IgD-negative memory B cell (primary cell): Measurements from ENCODE around the gene CIAO3. TPM values are rescaled to one million over a fixed set of nuclear protein-coding genes. Genes with fewer than 3 reads are reported as not detected.
"Not testable (repeated sequence)": the region's sequence is repeated elsewhere in the genome, so short reads cannot be mapped to it uniquely, and the experiment has no call there.

Experiments used
- H3K27ac Mint-ChIP-seq, 3 donors: one replicate each; pipeline ENCODE4 v1.8.0; 2020 to 2022; ENCODE audit warnings: mild to moderate bottlenecking in 3 of 3, mixed read lengths in 3 of 3, moderate library complexity in 1 of 3
- H3K27me3 Mint-ChIP-seq: one replicate; pipeline ENCODE4 v1.8.0; 2021; ENCODE audit warnings: mixed read lengths
- H3K36me3 Mint-ChIP-seq: one replicate; pipeline ENCODE4 v1.8.0; 2020; ENCODE audit warnings: mild to moderate bottlenecking, mixed read lengths
- H3K4me1 Mint-ChIP-seq, 3 donors: one replicate each; pipeline ENCODE4 v1.8.0; 2020 to 2022; ENCODE audit warnings: mixed read lengths in 3 of 3, mild to moderate bottlenecking in 1 of 3
- H3K4me3 Mint-ChIP-seq, 4 donors: one replicate each; pipeline ENCODE4 v1.8.0; 2020 to 2022; ENCODE audit warnings: mild to moderate bottlenecking in 4 of 4, mixed read lengths in 4 of 4, moderate library complexity in 3 of 4
- H3K9me3 Mint-ChIP-seq, 3 donors: one replicate each; pipeline ENCODE4 v1.8.0; 2020 to 2021; ENCODE audit warnings: mixed read lengths in 3 of 3, mild to moderate bottlenecking in 1 of 3
- polyA plus RNA-seq: library from polyadenylated mRNA; unstranded; fragments of 300-500 nt; fragmentation: Illumina TruSeq; gene quantifications from one replicate; pipeline ENCODE4 v1.2.3, GENCODE V29; 2021

CIAO3 gene
- polyA plus RNA-seq, 1 donor from 2014 or later: 29.4 TPM

DNA sequence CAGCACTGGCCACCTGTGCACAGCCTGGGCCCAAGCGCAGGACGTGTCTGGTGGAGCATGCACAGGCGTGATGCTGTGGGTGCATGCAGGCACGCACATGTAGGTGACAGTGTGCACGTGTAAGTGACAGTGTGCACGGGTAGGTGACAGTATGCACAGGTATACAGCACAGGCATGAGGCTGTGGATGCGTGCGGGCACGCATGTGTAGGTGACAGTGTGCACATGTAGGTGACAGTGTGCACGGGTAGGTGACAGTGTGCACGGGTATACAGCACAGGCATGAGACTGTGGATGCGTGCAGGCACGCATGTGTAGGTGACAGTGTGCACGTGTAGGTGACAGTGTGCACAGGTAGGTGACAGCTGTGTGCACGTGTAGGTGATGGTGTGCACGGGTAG, 39.5 kb upstream of the CIAO3 start:
- Mint-ChIP-seq H3K4me1 (peaks cover 0 to 6% (median 0%) of the 10 kb centered on the region in 3 donors), H3K27ac (no peak overlapping the region), H3K27me3 (peaks cover 9% of the 10 kb centered on the region), H3K9me3 (no peaks in the 10 kb centered on the region), H3K4me3 (no peak overlapping the region), H3K36me3 (no peaks in the 10 kb centered on the region)

DNA sequence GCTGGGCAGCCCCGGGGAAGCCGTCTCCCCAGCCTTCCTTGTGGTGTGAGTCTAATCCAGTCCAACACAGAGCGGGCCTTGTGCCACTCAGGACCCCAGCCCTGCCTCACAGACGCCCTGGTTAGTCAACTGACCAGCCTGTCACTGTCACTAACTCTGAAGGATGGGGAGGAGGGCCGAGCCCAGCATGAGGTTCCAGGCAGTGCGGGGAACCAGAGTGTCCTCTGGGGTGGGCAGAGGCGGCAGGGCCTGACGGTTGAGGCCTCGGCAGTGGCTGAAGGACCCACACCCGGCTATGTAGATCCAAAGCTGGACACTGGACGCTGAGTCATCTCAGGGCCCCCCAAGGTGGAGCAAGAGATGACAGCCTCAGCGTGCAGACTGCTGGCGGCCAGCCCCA, 38.8 kb upstream of the CIAO3 start:
- peaks cover 0 to 2% (median 0%) of the 10 kb centered on the region in 3 donors for H3K4me1 Mint-ChIP-seq
- no peak overlapping the region for H3K4me3 Mint-ChIP-seq
- H3K27ac Mint-ChIP-seq: no peak overlapping the region
- H3K36me3 Mint-ChIP-seq: no peaks in the 10 kb centered on the region
- peaks cover 9% of the 10 kb centered on the region for H3K27me3 Mint-ChIP-seq
- no peaks in the 10 kb centered on the region for H3K9me3 Mint-ChIP-seq

DNA sequence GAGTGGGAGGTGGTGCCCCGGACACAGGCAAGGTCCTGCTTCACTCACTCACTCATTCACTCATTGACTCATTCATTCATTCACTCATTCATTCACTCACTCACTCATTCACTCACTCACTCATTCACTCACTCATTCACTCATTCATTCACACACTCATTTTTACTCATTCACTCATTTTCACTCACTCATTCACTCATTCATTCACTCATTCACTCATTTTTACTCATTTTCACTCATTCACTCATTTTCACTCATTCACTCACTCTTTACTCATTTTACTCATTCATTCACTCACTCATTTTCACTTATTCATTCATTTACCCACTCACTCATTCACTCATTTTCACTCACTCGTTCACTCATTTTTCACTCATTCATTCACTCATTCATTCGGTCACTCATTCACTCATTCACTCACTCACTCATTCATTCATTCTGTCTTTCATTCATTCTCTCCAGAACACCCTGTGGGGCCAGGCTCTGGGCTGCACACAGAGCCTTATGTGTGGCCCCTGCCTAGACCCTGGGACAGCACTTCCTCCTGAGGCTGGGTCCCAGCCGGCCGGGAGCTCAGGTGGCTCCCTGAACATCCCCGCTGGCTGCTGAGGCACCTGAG, 38.2 kb upstream of the CIAO3 start:
- Mint-ChIP-seq H3K9me3 (no peaks in the 10 kb centered on the region), H3K27me3 (peaks cover 9% of the 10 kb centered on the region), H3K27ac (no peak overlapping the region), H3K4me1 (peaks cover 0 to 2% (median 0%) of the 10 kb centered on the region in 3 donors), H3K4me3 (no peak overlapping the region), H3K36me3 (no peaks in the 10 kb centered on the region)

DNA sequence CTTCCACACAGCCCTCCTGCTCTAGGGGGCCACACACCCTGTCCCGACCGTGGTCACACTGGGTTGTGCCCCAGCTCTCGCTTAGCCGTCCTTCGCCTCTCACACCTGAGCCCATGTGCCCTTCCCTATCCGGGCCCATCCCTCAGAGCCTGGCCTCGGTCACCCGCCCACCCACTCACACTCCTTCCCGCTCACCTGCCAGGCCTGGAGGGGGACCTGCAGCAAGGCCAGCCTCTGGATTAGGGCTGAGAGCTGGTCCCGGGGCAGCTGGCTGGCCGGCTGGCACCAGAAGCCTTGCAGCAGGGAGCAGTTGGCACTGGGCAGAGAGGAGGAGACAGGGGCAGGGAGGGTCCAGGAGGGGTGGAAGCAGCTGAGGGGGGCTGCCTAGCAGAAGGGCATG, 37.6 kb upstream of the CIAO3 start:
- Mint-ChIP-seq H3K27me3 (peaks cover 9% of the 10 kb centered on the region), H3K4me3 (no peak overlapping the region), H3K4me1 (peaks cover 0 to 2% (median 0%) of the 10 kb centered on the region in 3 donors), H3K9me3 (no peaks in the 10 kb centered on the region), H3K27ac (no peak overlapping the region), H3K36me3 (no peaks in the 10 kb centered on the region)

DNA sequence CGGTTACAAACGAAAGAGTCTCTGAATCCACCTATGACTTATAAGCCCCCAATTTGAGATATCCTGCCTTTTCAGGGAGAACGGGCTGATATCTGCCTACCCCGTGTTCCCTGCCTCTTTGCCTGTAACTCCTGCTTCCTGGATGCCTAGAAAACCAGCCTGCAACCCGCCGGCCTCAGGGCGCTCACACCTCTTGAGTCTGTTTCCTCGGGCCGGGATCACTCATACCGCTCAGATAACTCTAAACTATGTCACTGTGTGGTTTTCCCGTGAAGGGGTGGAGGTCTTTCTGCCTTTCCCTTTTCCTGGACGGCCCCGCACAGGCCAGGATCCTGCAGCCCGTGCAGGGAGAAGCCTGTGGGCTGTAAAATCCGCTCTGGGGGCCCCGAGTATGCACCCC, 37.0 kb upstream of the CIAO3 start:
- H3K36me3 Mint-ChIP-seq: no peaks in the 10 kb centered on the region
- peaks cover 9% of the 10 kb centered on the region for H3K27me3 Mint-ChIP-seq
- no peaks in the 10 kb centered on the region for H3K9me3 Mint-ChIP-seq
- no peak overlapping the region for H3K27ac Mint-ChIP-seq
- H3K4me3 Mint-ChIP-seq: peak overlapping the region in 1 of 4 donors; percentile 78
- H3K4me1 Mint-ChIP-seq: peaks cover 0 to 2% (median 0%) of the 10 kb centered on the region in 3 donors

DNA sequence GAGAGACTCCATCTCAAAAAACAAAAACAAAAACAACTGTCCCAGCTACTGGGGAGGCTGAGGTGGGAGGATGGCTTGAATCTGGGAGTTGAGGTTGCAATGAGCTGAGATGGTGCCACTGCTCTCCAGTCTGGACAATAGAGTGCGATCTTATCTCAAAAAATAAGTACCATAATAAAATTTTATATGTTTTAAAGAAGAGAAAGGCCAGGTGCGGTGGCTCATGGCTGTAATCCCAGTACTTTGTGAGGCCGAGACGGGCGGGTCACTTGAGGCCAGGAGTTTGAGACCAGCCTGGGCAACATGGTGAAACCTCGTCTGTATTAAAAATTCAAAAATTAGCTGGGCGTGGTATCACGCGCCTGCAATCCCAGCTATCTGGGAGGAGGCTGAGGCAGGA, 36.0 kb upstream of the CIAO3 start:
- H3K4me3 Mint-ChIP-seq: no peak overlapping the region
- H3K4me1 Mint-ChIP-seq: peaks cover 0 to 2% (median 0%) of the 10 kb centered on the region in 3 donors
- H3K9me3 Mint-ChIP-seq: no peaks in the 10 kb centered on the region
- H3K27ac Mint-ChIP-seq: no peak overlapping the region
- peaks cover 9% of the 10 kb centered on the region for H3K27me3 Mint-ChIP-seq
- no peaks in the 10 kb centered on the region for H3K36me3 Mint-ChIP-seq

DNA sequence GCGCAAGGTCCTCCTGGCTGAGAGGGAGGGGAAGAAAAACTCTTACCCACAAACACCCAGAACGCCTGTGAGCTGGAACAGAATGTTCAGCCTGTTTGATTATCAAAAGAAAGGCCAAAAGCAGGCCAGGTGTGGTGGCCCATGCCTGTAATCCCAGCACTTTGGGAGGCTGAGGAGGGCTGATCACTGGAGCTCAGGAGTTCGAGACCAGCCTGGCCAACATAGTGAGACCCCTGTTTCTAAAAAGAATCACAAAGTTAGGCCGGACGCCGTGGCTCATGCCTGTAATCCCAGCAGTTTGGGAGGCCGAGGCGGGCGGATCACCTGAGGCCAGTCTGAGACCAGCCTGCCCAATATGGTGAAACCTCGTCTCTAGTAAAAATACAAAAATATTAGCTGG, 35.5 kb upstream of the CIAO3 start:
- not testable (repeated sequence) for H3K4me3 Mint-ChIP-seq, H3K27ac Mint-ChIP-seq, H3K4me1 Mint-ChIP-seq, H3K9me3 Mint-ChIP-seq, H3K36me3 Mint-ChIP-seq, H3K27me3 Mint-ChIP-seq

DNA sequence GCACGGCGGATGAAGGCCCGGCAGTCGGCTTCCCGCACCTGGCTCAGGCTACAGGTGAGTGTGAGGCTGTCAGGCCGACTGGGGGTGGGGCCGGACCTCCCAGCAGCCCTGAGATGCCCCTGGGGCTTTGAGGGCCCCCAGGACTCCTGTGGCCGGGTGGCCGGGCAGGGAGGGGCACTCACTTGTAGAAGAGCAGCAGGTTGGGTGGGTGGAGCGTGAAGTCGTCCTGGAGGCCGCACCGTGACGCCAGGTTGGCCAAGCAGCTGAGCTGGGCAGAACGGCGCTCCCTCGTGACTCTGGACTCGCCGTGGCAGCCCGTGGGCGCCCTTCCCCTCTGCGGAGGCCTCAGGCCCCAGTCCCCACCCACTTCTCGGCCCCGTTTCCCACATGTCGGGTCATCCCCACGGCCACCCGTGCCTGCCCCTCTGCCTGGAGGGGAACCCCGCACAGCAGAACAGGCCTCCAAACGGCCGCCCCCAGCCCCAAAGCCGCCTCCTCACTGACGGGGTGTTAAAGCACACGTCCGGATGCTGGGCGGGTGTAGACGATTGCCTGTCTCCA, 34.5 kb upstream of the CIAO3 start:
- no peak overlapping the region for H3K27ac Mint-ChIP-seq
- H3K9me3 Mint-ChIP-seq: no peaks in the 10 kb centered on the region
- H3K4me3 Mint-ChIP-seq: no peak overlapping the region
- H3K27me3 Mint-ChIP-seq: peaks cover 7% of the 10 kb centered on the region
- H3K36me3 Mint-ChIP-seq: no peaks in the 10 kb centered on the region
- peaks cover 0 to 2% (median 0%) of the 10 kb centered on the region in 3 donors for H3K4me1 Mint-ChIP-seq

DNA sequence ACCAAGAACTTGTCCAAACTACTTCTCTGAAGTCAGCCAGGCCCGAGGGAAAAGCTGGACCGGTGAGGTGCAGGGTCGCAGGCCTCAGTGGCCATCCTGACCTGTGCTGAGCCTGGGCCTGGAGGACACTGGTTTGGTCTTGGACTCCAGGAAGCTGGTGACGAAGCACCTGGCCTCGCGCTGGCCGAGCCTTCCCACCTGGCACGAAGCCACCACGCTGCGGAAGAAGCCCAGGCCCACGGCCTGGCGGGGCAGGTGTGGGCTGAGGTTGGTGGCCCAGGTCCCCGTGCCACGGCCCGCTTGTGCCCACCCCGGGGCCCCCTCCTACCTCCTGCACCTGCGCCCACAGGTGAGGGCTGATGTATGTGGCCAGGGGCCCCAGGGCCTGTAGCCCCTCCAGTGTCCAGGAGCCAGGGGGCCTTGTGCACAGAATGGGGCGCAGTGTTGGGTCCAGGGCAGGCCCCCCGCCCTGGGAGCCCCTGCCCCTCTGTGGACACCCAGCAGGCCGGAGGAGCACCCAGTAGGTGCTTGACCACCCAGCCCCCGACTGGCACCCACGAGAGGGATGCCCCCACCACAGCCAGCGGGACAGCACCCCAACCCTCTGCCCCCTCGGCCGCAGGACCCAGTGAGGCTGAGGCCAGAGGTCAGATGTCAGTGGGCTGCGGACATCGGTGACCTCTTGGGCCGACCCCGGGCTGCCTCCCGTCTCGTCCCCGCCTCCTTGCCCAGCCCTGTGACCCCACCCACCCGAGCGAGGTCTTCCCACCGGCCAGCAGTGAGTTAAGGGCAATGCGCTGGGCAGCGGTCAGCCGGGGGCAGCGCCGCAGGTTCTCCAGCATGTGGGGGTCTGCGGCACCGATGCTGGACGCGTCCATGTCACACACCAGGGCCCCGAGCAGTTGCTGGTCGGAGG, 33.5 kb upstream of the CIAO3 start:
- Mint-ChIP-seq H3K4me1 (peaks cover 0 to 2% (median 0%) of the 10 kb centered on the region in 3 donors), H3K27me3 (peaks cover 7% of the 10 kb centered on the region), H3K36me3 (no peaks in the 10 kb centered on the region), H3K4me3 (no peak overlapping the region), H3K9me3 (no peaks in the 10 kb centered on the region), H3K27ac (no peak overlapping the region)

DNA sequence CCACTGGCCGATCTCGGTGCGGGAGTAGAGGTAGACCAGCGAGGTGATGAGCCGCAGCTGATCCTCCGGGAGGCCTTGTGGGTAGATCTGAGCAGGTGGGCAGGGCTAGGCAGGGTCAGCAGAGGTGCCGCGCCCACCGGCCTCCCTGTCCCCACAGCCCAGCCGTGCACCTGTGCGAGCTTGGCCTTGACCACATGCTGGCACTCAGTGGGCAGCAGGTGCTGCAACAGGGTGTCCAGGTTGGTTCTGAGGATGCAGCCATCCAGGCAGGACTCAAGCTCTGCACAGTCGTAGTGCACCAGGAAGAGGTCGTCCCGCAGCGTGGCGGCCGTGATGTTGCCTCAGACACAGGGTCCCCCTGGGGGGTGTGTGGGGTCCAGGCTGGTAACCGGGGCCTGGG, 32.2 kb upstream of the CIAO3 start:
- H3K27me3 Mint-ChIP-seq: peaks cover 6% of the 10 kb centered on the region
- no peak overlapping the region for H3K4me3 Mint-ChIP-seq
- peaks cover 0 to 2% (median 0%) of the 10 kb centered on the region in 3 donors for H3K4me1 Mint-ChIP-seq
- no peak overlapping the region for H3K27ac Mint-ChIP-seq
- no peaks in the 10 kb centered on the region for H3K36me3 Mint-ChIP-seq
- H3K9me3 Mint-ChIP-seq: no peaks in the 10 kb centered on the region

DNA sequence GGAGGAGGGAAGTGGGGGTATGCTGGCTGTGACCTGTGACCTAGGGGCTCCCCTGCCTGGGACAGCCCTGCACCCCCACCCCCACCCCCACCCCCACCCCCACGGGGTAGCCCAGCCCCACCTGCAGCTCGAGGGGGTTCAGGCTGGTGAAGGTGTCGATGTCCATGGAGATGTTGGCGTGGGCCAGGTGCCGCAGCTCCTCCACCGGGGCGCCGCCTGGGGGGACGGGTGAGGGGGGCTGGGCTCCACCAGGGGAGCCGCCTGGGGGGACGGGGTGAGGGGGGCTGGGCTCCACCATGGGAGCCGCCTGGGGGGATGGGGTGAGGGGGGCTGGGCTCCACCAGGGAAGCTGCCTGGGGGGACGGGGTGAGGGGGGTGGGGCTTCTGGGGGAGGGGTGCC, 29.6 kb upstream of the CIAO3 start:
- Mint-ChIP-seq H3K4me1 (no peaks in the 10 kb centered on the region), H3K9me3 (no peaks in the 10 kb centered on the region), H3K27ac (no peak overlapping the region), H3K36me3 (no peaks in the 10 kb centered on the region), H3K4me3 (no peak overlapping the region), H3K27me3 (no peaks in the 10 kb centered on the region)

DNA sequence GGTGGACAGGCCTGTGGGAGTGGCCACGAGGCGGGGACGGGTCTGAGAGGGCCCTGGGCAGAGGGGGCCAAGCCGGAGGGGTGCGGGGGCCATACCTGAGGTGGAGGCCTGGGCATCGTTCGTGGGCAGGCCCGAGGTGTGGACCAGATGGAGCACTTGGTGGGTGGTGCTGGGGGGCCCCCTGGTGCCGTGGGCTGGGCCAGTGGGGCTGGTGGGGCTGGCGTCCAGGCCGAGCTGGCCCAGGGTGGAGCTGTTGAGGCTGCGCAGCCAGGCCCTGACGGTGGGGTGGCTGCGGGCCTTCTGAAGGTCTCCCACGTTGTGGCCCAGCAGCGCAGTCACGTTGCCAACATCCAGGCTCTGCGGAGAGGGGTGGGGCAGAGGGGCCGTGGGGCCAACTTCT, 29.1 kb upstream of the CIAO3 start:
- Mint-ChIP-seq H3K36me3 (no peaks in the 10 kb centered on the region), H3K9me3 (no peaks in the 10 kb centered on the region), H3K27ac (no peak overlapping the region), H3K4me3 (no peak overlapping the region), H3K27me3 (no peaks in the 10 kb centered on the region), H3K4me1 (no peaks in the 10 kb centered on the region)

DNA sequence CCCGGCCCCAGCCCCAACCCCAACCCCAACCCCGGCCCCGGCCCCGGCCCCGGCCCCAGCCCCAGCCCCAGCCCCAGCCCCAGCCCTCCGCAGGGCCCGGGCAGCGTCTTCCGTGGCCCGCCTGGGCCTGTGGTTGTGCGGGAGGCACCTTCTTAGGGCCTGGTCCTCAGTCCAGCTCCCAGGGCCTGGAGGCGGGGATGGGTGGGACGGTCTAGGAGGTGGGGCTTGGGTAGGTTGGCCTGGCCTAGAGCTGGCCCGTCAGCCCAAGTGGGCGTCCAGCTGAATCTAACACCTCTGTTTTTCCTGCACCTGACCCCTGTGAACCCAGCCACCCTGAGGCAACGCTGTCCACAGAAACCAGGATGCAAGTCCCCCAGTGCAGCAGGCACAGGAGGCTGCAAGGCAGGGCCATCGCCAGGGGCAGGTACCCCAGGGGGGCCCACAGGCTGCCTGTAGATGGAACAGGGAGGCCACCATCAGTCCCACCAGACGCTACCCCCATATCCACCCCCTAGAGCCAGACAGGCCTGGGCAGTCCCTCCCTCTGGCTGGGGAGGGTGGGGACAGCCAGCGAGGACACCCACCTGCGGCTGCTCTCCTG, 28.5 kb upstream of the CIAO3 start:
- H3K36me3 Mint-ChIP-seq: no peaks in the 10 kb centered on the region
- H3K27me3 Mint-ChIP-seq: no peaks in the 10 kb centered on the region
- H3K9me3 Mint-ChIP-seq: no peaks in the 10 kb centered on the region
- no peaks in the 10 kb centered on the region for H3K4me1 Mint-ChIP-seq
- H3K27ac Mint-ChIP-seq: no peak overlapping the region
- H3K4me3 Mint-ChIP-seq: no peak overlapping the region

DNA sequence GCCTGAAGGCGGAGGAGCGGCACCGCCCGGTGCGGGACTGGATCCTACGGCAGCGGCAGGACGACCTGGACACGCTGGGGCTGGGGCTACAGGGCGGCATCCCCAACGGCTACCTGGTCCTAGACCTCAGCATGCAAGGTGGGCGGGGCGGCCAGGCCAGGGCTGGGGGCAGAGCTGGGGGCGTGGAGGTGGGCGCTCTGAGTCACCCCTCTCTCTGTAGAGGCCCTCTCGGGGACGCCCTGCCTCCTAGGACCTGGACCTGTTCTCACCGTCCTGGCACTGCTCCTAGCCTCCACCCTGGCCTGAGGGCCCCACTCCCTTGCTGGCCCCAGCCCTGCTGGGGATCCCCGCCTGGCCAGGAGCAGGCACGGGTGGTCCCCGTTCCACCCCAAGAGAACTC, 27.6 kb upstream of the CIAO3 start:
- peaks cover 2% of the 10 kb centered on the region for H3K27me3 Mint-ChIP-seq
- H3K36me3 Mint-ChIP-seq: no peaks in the 10 kb centered on the region
- no peak overlapping the region for H3K27ac Mint-ChIP-seq
- no peaks in the 10 kb centered on the region for H3K4me1 Mint-ChIP-seq
- H3K9me3 Mint-ChIP-seq: no peaks in the 10 kb centered on the region
- no peak overlapping the region for H3K4me3 Mint-ChIP-seq

DNA sequence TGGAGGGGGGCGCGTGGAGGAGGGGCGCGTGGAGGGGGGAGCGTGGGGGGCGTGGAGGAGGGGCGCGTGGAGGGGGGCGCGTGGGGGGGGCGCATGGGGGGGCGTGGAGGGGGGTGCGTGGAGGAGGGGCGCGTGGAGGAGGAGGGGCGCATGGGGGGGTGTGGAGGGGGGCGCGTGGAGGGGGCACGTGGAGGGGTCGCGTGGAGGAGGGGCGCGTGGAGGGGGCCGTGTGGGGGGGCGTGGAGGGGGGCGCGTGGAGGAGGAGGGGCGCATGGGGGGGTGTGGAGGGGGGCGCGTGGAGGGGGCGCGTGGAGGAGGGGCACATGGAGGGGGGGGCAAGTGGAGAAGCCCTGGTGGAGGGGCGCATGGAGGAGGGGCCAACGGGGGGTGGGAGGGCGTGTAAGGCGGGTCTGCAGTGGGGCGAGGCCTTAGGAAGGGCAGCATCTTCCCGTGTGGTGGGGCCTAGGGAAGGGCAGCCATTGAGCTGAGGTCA, 27.0 kb upstream of the CIAO3 start:
- no peaks in the 10 kb centered on the region for H3K4me1 Mint-ChIP-seq
- H3K27ac Mint-ChIP-seq: no peak overlapping the region
- H3K9me3 Mint-ChIP-seq: no peaks in the 10 kb centered on the region
- peaks cover 2% of the 10 kb centered on the region for H3K27me3 Mint-ChIP-seq
- no peak overlapping the region for H3K4me3 Mint-ChIP-seq
- H3K36me3 Mint-ChIP-seq: no peaks in the 10 kb centered on the region
